ENCODE data around the gene TARP.

TARP gene

GRCh38 chr7:38319873-38320272 is 46.4 kb upstream of the TARP start:
- H3K9me3 ChIP-seq (ENCODE audit: control insufficient read depth, insufficient read depth, low read depth, low read length), result no peaks in the 10 kb centered on the region
- TF ChIP-seq ZNF792 (tag by site-specific recombination; IDR thresholded peaks at IDR 0.05), result no peak
- no peak for TF ChIP-seq ZNF335 (tag by site-specific recombination; conservative IDR thresholded peaks at IDR 0.05)
- TF ChIP-seq ZNF529 (tag by site-specific recombination; IDR thresholded peaks at IDR 0.05; ENCODE audit: insufficient replicate concordance), result no peak
- no peak for TF ChIP-seq ZNF560 (tag by site-specific recombination; IDR thresholded peaks at IDR 0.05; ENCODE audit: borderline replicate concordance)
- no peak for TF ChIP-seq ZIC2 (tag by site-specific recombination; IDR thresholded peaks at IDR 0.05)
- no peak for TF ChIP-seq CTCF (tag by site-specific recombination; IDR thresholded peaks at IDR 0.05)
- TF ChIP-seq ZNF433 (tag by site-specific recombination; IDR thresholded peaks at IDR 0.05; ENCODE audit: low read depth), result no peak
- no peak for TF ChIP-seq ZBTB48 (tag by site-specific recombination; IDR thresholded peaks at IDR 0.05)
- no peak for TF ChIP-seq ZNF155 (tag by site-specific recombination; IDR thresholded peaks at IDR 0.05)
- TF ChIP-seq ZNF169 (tag by site-specific recombination; IDR thresholded peaks at IDR 0.05), result no peak
- CTCF ChIA-PET, result interaction anchor here (0.7 to 6.0 kb wide), 16 partner anchors 11 to 418 kb away, joined by 3 to 112 read pairs (median 8); no protein-coding TSS in a partner anchor
- H3K4me3 ChIP-seq (ENCODE audit: low read depth, low read length), result no peak overlapping the region
- POLR2A ChIA-PET, result no interaction called here
- no peaks in the 10 kb centered on the region; the same call in 1 of the 2 replicates for H3K4me1 ChIP-seq (ENCODE audit: control insufficient read depth, insufficient read depth, low read length)
- no peaks in the 10 kb centered on the region for H3K36me3 ChIP-seq (ENCODE audit: control insufficient read depth in 2 of 2, insufficient read depth in 1 of 2, low read length in 2 of 2)
- H3K27ac ChIP-seq (ENCODE audit: extremely low read depth, low read depth, low read length), result no peak overlapping the region

- Histone ChIP-seq H3K27ac (ENCODE audit: extremely low read depth, low read depth, low read length) (no peak overlapping the region), H3K4me3 (ENCODE audit: low read depth, low read length) (no peak overlapping the region), H3K4me1 (ENCODE audit: control insufficient read depth, insufficient read depth, low read length) (no peaks in the 10 kb centered on the region; the same call in 1 of the 2 replicates), H3K36me3 (ENCODE audit: control insufficient read depth in 2 of 2, insufficient read depth in 1 of 2, low read length in 2 of 2) (no peaks in the 10 kb centered on the region), H3K9me3 (ENCODE audit: control insufficient read depth, insufficient read depth, low read depth, low read length) (no peaks in the 10 kb centered on the region)
- ChIA-PET POLR2A (no interaction called here), CTCF (interaction anchor here (0.6 to 6.0 kb wide), 23 partner anchors 11 to 1351 kb away, joined by 3 to 112 read pairs (median 4); no protein-coding TSS in a partner anchor)
- TF ChIP-seq ZNF654 (tag by site-specific recombination; IDR thresholded peaks at IDR 0.05; ENCODE audit: low read depth) (peak; percentile 91), IKZF3 (tag by site-specific recombination; IDR thresholded peaks at IDR 0.05) (peak; percentile 77), ZNF335 (tag by site-specific recombination; conservative IDR thresholded peaks at IDR 0.05) (0 out of 2 replicates have a peak, but pooled peaks have one; percentile 15), ZNF768 (tag by site-specific recombination; IDR thresholded peaks at IDR 0.05) (no peak), RBAK (tag by site-specific recombination; IDR thresholded peaks at IDR 0.05) (no peak), ZNF660 (tag by site-specific recombination; IDR thresholded peaks at IDR 0.05) (0 out of 2 replicates have a peak, but pooled peaks have one; percentile 25), ZNF366 (tag by site-specific recombination; conservative IDR thresholded peaks at IDR 0.05) (0 out of 2 replicates have a peak, but pooled peaks have one; percentile 42), ZBTB17 (tag by site-specific recombination; IDR thresholded peaks at IDR 0.05) (peak; percentile 52), ZNF214 (tag by site-specific recombination; IDR thresholded peaks at IDR 0.05; ENCODE audit: borderline replicate concordance) (no peak), PRDM1 (tag by site-specific recombination; IDR thresholded peaks at IDR 0.05) (peak; percentile 61), ELK4 (IDR thresholded peaks at IDR 0.05; ENCODE audit: borderline replicate concordance, low read depth, low read length) (no peak), CTCF (tag by site-specific recombination; IDR thresholded peaks at IDR 0.05) (peak; percentile 75), BCL11B (tag by site-specific recombination; IDR thresholded peaks at IDR 0.05; ENCODE audit: low read depth) (no peak)
These were observed 45.5 kb upstream of the TARP start for GRCh38 chr7:38318803-38319416.
